Measurements from ENCODE around the gene MARCHF3.
"Not testable (repeated sequence)": the region's sequence is repeated elsewhere in the genome, so short reads cannot be mapped to it uniquely, and the experiment has no call there.

MARCHF3 gene

GRCh38 chr5:126917918-126918614 lies 112.3 kb downstream of the MARCHF3 start:
- DNase-seq (ENCODE audit: low read depth): peak; percentile 78

DNA sequence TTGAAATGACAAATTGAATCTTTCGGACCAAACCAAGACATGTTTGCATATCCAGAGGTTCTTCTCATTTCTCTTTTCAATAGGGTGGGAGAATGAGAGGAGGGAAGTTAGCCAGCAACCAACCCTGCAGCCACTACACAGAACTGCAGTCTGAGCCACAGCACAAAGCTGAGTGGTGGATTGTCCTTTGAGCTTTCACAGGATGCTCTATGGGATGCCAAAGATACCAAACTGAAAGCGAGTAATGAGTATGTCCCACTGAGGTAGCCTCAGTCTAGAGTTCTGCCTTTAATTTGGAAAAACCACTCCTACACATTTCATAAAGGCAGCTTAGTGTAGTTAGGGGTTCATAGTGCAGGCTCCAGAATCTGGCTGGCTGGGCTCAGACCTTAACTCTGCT lies 114.9 kb downstream of the MARCHF3 start:
- DNase-seq (ENCODE audit: low read depth): no peak

- DNase-seq (ENCODE audit: low read depth): no peak
These were observed 115.4 kb downstream of the MARCHF3 start for GRCh38 chr5:126914801-126915436.

GRCh38 chr5:126912616-126913200 lies 117.7 kb downstream of the MARCHF3 start:
- DNase-seq (ENCODE audit: low read depth): peak; percentile 64

- DNase-seq (ENCODE audit: low read depth): no peak
These were observed 118.4 kb downstream of the MARCHF3 start for GRCh38 chr5:126911986-126912385.

- DNase-seq (ENCODE audit: low read depth): no peak
These were observed 120.5 kb downstream of the MARCHF3 start for GRCh38 chr5:126909856-126910255.

DNA sequence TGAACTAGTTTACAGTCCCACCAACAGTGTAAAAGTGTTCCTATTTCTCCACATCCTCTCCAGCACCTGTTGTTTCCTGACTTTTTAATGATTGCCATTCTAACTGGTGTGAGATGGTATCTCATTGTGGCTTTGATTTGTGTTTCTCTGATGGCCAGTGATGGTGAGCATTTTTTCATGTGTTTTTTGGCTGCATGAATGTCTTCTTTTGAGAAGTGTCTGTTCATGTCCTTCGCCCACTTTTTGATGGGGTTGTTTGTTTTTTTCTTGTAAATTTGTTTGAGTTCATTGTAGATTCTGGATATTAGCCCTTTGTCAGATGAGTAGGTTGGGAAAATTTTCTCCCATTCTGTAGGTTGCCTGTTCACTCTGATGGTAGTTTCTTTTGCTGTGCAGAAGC lies 126.0 kb downstream of the MARCHF3 start:
- not testable (repeated sequence) for DNase-seq (ENCODE audit: low read depth)

- no peak for DNase-seq (ENCODE audit: low read depth)
These were observed 129.6 kb downstream of the MARCHF3 start for GRCh38 chr5:126900796-126901195.

GRCh38 chr5:126899476-126899875 lies 130.9 kb downstream of the MARCHF3 start:
- DNase-seq (ENCODE audit: low read depth): no peak

DNA sequence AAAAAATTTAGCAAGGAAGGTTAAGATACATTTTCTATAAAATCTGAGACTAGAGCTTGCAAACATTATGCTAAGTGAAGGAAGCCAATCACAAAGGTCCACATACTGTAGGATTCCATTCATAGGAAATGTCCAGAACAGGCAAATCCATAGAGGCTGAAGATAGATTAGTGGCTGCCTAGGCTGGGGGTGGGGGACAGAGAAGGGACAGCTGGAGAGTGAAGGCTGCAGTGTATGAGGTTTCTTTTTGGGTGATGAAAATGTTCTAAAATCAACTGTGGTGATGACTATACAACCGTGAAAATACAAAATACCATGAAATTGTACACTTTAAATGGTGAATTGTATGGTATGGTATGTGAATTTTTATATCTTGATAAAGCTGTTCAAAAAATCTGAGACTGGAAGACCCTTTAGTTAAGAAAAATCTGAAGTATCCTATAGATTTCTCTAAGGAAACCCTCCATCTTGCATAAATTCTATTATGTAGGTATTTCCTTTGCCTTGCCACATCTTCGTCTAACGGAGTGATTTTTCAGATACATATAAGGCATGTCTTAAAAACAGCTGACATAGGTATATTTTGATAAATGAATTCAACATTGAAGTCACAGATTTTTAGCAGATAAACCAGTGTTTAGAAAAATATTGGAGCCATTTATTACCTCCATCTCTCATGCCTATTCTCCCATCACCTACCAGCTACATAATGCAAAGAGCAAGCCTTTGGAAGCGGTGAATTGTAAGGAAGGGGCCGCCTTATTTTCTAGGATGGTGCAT lies 132.3 kb downstream of the MARCHF3 start:
- DNase-seq (ENCODE audit: low read depth): no peak

GRCh38 chr5:126896170-126896702 lies 134.1 kb downstream of the MARCHF3 start:
- no peak for DNase-seq (ENCODE audit: low read depth)

DNA sequence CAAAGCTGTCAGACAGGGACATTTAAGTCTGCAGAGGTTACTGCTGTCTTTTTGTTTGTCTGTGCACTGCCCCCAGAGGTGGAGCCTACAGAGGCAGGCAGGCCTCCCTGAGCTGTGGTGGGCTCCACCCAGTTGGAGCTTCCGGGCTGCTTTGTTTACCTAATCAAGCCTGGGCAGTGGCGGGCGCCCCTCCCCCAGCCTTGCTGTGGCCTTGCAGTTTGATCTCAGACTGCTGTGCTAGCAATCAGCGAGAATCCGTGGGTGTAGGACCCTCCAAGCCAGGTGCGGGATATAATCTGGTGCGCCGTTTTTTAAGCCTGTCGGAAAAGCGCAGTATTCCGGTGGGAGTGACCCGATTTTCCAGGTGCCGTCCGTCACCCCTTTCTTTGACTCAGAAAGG lies 134.6 kb downstream of the MARCHF3 start:
- not testable (repeated sequence) for DNase-seq (ENCODE audit: low read depth)

DNA sequence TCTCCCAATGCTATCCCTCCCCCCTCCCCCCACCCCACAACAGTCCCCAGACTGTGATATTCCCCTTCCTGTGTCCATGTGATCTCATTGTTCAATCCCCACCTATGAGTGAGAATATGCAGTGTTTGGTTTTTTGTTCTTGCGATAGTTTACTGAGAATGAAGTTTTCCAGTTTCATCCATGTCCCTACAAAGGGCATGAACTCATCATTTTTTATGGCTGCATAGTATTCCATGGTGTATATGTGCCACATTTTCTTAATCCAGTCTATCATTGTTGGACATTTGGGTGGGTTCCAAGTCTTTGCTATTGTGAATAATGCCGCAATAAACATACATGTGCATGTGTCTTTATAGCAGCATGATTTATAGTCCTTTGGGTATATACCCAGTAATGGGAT lies 139.9 kb downstream of the MARCHF3 start:
- DNase-seq (ENCODE audit: low read depth): not testable (repeated sequence)

DNA sequence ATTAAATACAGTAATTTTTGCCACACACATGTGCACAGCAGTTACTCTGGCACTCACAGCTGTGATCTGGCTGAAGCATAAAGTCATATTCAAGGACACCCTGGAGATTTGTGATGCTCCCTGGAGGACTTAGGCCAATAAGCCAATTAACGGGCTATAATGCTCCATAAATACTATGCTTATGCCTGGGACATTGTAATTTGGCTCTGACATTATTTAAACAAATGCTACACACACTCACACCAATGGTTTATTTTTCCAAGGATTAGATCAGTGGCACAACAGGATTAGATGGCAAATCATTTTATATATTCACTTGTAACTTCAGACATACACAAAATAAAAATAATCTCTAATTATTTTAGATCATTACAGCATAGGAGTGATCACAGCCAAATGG lies 142.2 kb downstream of the MARCHF3 start:
- DNase-seq (ENCODE audit: low read depth): no peak

- DNase-seq (ENCODE audit: low read depth): peak; percentile 95
These were observed 146.0 kb downstream of the MARCHF3 start for GRCh38 chr5:126884269-126884819.

GRCh38 chr5:126883564-126884245 lies 146.7 kb downstream of the MARCHF3 start:
- peak; percentile 7 for DNase-seq (ENCODE audit: low read depth)

DNA sequence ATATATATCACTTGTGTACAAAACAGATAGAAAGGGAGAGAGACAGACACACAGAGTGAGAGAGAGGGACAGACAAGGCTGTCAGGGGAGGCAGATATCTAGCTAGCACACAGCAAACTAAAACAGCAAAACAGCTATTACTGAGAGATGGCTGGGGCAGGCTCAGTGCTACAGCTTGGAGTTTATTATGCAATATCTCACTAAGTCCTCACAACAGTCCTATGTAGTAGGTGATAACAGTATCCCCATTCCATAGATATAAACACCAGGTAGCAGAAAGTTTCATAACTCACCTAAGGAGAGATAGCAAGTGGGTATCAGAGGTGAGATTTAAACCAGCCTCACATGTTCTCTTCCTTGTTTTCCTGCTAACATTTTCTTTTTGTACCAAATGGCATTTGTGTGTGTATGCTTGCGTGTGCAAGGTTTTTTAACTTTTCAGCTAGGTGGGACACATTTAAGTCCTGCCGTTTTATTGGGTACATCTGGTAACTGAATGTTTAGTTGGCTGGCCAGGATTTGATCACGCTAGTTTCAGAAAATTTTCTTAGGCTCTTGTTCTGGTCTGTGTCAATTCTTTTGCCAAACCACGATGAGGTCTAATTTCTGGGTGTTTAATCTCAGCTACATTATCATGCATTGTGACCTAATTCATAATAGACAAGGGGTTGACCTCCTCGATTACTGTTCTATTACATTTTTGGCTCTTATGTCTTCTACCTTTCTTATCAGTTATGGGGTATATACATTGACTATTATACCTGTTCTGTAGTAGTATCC lies 148.3 kb downstream of the MARCHF3 start:
- no peak for DNase-seq (ENCODE audit: low read depth)

- DNase-seq (ENCODE audit: low read depth): no peak
These were observed 151.7 kb downstream of the MARCHF3 start for GRCh38 chr5:126878634-126879033.

DNA sequence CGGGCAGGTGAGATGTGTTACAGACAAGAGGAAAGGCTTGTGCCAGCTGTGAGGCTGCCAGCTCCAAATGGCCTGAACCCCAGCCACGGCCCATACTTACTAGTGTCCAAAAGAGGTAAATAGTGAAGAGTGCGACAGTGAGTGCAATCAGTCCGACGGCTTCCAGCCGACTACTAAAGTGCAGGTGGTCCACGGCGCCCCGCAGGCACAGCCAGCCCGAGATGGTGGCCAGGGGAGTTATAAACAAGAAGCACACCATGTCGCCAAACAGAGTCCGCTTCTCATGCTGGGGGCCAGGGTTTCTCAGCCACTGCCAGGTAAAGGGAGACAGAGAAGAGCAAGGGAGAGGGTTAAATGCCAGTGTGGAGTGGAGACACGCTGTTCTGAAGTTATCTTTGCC lies 152.3 kb downstream of the MARCHF3 start:
- DNase-seq (ENCODE audit: low read depth): no peak

DNA sequence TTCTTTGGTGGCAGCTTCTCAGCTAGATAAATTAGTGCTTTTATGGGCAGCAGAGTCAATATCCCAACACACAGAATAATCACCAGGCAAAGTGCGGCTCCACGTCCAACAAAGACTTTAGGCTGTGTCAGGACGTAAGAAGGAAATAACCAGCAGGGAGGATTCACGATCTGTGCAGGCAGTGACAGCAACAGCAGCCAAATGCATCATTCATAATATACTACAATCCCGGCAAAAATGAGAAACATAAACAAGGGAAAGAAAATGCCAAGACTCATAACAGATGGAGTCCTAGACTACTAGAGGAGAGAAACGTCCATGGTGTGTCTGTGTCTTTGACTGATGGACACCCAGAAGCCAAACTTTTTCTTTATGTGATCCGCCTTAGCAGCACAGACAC lies 152.8 kb downstream of the MARCHF3 start:
- DNase-seq (ENCODE audit: low read depth): no peak

- no peak for DNase-seq (ENCODE audit: low read depth)
These were observed 155.0 kb downstream of the MARCHF3 start for GRCh38 chr5:126875303-126875785.

Measured in EH (cell line).